ENCODE data around the gene GTPBP2.
"Not testable (repeated sequence)": the region's sequence is repeated elsewhere in the genome, so short reads cannot be mapped to it uniquely, and the experiment has no call there.

DNA sequence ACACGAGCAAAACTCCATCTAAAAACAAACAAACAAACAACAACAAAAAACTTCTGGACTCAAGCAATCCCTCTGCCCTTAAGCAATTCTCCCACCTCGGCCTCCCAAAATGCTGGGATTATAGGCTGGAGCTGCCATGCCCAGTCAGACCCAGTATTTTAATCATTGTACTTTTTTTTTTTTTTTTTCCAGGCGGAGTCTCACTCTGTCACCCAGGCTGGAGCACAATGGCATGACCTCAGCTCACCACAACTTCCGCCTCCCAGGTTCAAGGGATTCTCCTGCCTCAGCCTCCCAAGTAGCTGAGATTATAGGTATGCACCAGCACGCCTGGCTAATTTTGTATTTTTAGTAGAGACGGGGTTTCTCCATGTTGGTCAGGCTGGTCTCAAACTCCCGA is 3.9 kb upstream of the GTPBP2 start:
- TF ChIP-seq, protein P1, sequence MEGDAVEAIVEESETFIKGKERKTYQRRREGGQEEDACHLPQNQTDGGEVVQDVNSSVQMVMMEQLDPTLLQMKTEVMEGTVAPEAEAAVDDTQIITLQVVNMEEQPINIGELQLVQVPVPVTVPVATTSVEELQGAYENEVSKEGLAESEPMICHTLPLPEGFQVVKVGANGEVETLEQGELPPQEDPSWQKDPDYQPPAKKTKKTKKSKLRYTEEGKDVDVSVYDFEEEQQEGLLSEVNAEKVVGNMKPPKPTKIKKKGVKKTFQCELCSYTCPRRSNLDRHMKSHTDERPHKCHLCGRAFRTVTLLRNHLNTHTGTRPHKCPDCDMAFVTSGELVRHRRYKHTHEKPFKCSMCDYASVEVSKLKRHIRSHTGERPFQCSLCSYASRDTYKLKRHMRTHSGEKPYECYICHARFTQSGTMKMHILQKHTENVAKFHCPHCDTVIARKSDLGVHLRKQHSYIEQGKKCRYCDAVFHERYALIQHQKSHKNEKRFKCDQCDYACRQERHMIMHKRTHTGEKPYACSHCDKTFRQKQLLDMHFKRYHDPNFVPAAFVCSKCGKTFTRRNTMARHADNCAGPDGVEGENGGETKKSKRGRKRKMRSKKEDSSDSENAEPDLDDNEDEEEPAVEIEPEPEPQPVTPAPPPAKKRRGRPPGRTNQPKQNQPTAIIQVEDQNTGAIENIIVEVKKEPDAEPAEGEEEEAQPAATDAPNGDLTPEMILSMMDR (IDR thresholded peaks at IDR 0.05 in 8 of 11, conservative IDR thresholded peaks at IDR 0.05 in 3 of 11) = not testable (repeated sequence)
- TF ChIP-seq POLR2A (IDR thresholded peaks at IDR 0.05) = not testable (repeated sequence)
